AG10803 (cell line): ENCODE data around the gene PARD3B.
A peak's percentile ranks its signal among the peaks of the same experiment; 100 is the strongest.

ENCODE experiments used
- DNase-seq: peaks from one replicate; pipeline ENCODE4 v3.0.0; 2010; ENCODE audit warnings: low read depth
- H3K4me3 ChIP-seq: 2 replicates; pipeline ENCODE4 v1.5.1; 2011; ENCODE audit warnings: mild to moderate bottlenecking, low read length, control low read depth
- TF ChIP-seq, protein P1 (sequence below): conservative IDR thresholded peaks from 2 replicates; pipeline ENCODE4 v1.5.1; 2011; ENCODE audit warnings: mild to moderate bottlenecking, low read length, control low read depth, inconsistent platforms

PARD3B gene

DNA sequence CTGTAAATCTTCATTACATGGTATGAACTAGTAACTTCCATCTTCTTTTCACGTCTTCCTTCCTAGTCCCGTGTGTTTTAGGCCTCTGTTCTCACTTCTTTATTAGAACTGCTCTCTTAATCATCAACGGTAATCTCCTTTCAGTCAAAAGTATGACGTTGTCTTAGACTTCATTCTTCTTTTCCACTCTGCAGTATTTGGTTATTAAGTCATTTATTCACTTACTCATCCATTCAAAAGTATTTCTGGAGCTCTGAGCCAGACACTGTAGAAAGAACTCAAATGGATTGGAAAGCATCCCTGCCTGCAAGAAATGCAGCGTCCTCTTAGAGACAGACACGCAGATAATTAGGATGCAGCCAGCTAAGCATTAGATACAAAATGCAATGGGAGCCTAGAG lies 642.5 kb downstream of the PARD3B start:
- TF ChIP-seq, protein P1, sequence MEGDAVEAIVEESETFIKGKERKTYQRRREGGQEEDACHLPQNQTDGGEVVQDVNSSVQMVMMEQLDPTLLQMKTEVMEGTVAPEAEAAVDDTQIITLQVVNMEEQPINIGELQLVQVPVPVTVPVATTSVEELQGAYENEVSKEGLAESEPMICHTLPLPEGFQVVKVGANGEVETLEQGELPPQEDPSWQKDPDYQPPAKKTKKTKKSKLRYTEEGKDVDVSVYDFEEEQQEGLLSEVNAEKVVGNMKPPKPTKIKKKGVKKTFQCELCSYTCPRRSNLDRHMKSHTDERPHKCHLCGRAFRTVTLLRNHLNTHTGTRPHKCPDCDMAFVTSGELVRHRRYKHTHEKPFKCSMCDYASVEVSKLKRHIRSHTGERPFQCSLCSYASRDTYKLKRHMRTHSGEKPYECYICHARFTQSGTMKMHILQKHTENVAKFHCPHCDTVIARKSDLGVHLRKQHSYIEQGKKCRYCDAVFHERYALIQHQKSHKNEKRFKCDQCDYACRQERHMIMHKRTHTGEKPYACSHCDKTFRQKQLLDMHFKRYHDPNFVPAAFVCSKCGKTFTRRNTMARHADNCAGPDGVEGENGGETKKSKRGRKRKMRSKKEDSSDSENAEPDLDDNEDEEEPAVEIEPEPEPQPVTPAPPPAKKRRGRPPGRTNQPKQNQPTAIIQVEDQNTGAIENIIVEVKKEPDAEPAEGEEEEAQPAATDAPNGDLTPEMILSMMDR: no peak
- H3K4me3 ChIP-seq: no peak overlapping the region
- no peak for DNase-seq

DNA sequence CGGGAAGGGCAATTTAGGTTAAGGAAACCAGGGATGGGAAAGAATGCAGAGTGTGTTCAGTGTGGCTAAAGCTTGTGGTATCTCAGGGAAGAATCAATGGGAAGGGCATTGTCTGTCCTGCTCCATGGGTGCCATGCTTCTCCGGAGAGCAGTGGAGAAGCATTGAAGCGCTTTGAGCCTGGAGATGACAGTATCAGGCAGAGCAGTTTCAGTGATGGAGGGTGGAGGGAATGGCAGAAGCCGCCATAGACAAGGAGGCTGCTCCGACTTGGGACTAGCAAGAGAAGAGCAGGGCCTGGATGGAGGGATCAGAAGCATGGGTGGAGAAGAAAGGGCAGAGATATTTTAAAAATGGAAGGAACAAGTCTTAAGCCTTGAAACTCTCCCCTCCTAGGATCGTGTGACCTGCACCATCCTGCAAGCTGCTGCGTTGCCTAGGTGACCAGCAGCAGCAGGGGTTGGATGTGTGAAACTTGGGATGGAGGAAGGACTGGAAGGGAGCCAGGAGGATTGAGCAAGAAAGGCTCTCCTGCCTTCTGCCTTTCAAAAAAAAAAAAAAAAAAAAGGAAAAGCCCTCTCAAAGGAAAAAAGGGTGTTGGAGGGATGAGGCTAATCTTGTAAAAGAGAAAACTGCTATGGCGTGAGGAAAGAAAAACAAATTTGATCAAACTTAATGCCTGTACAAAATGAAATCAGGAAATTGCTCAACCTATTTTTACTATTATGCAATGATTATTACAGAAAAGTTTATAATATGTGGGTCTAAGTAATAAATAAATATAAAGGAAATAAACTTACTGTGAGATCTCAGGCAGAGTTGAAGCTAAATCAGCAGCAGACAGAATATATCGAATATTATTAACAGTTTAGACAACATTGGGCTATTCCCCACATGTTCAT lies 643.2 kb downstream of the PARD3B start:
- no peak overlapping the region for H3K4me3 ChIP-seq
- TF ChIP-seq, protein P1: no peak
- DNase-seq: peak; percentile 81

DNA sequence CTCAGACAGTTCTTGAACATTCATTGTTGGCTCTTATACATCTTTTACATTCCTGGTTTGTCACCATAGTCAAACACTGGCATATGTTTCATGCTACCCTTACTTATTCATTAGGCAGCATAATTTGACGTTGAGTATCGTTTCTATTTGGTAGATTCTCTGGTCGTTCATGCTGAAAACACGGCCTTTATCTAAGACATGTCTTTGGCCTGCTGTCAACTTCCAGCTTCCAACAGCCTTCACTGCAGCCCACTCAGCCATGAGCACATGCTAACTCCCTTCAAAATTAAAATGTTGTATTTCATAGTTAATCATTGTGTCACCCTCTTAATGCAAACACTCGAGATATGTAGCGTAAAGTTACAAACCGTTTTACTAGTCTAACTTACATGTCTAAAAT lies 644.0 kb downstream of the PARD3B start:
- DNase-seq: no peak
- H3K4me3 ChIP-seq: no peak overlapping the region
- TF ChIP-seq, protein P1: no peak

DNA sequence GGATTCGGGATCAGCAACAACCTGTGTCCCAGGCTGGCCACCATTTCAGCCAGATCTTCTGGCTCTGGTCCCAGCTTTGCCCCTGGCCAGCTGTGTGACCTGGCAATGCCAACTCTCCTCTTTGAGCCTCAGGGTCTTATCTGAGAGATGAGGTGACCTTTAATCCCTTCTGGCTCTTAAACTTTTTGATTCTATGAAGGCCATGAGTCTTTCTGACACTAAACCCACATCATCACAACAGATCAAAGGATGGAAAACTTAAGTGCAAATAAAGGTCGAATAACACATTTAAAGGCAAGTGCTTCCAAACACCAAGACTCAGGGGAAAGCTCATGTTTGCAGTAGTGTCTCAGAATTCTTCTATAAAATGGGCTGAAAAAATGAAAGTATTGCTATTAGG lies 645.3 kb downstream of the PARD3B start:
- no peak overlapping the region for H3K4me3 ChIP-seq
- TF ChIP-seq, protein P1: no peak
- no peak for DNase-seq

DNA sequence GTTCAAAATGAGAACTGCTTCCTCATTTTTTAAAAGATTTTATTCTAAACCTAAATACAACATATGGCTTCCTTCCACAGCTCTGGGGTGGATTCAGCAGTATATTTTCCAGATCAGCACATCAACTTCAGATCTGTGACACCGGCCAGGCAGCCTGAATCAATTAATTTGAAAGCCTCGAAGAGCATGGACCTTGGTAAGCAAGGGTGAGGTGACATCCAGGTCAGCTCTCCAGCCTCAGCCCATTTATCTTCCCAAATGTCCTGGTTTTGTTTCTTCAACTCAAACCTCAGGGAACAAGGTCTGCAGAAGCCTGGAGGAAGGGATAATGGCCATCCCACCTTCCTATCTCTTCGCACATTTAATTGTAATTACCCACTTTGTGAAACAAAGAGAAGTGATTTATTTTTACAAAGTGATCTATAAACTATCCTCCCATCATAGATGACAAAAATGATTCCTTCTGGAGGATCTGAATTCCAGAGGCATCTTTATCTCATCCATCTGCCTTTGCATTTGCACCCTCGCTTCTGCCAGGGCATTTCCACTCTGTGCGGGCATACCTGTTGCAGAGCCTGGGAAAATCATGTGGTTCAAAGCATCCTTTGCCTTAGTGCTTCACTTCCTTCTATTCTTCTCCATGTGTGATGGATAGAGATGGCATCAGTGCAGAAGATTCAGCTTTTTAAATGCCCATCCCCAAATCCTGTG lies 648.0 kb downstream of the PARD3B start:
- no peak for DNase-seq
- H3K4me3 ChIP-seq: no peak overlapping the region
- TF ChIP-seq, protein P1: no peak

DNA sequence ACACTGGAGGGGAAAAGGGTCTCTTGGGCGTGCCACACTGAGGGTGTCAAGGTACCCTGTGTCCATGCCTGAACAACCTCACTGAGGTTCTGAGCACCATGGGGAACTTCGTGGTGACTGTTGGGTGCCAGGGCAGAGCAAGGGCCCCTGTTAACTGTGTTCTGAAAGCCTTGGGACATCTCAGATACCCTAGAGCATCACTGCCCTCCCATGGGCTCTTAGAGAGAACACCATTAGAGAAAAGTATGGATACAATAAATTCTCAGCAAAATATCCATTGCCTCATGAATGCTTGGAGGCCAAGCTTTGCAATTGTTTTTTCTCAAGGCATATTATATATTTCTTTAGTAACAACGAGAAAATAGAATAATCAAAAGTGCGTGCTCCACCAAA lies 648.6 kb downstream of the PARD3B start:
- DNase-seq: no peak

More for the DNA sequence above, 648.6 kb downstream of the PARD3B start:
- no peak overlapping the region for H3K4me3 ChIP-seq
- TF ChIP-seq, protein P1: no peak
